IPS-15b (cell line): ENCODE results near the gene AAK1.
"Not testable (repeated sequence)": the region's sequence is repeated elsewhere in the genome, so short reads cannot be mapped to it uniquely, and the experiment has no call there.

ENCODE experiments used
- H3K27me3 ChIP-seq: one replicate; pipeline ENCODE4 v1.6.1; 2013; ENCODE audit warnings: low read length; ENCODE audit not compliant: control insufficient read depth, insufficient read depth
- H3K36me3 ChIP-seq: one replicate; pipeline ENCODE4 v1.6.1; 2013; ENCODE audit warnings: low read length; ENCODE audit not compliant: control insufficient read depth, insufficient read depth
- H3K4me1 ChIP-seq: one replicate; pipeline ENCODE4 v1.6.1; 2013; ENCODE audit warnings: mild to moderate bottlenecking, low read length; ENCODE audit not compliant: control insufficient read depth, insufficient read depth
- H3K4me3 ChIP-seq: one replicate; pipeline ENCODE4 v1.5.1; 2013; ENCODE audit warnings: low read depth, low read length
- H3K9ac ChIP-seq: one replicate; pipeline ENCODE4 v1.6.1; 2013; ENCODE audit warnings: low read depth, mild to moderate bottlenecking, low read length
- H3K9me3 ChIP-seq: one replicate; pipeline ENCODE4 v1.6.1; 2013; ENCODE audit warnings: mild to moderate bottlenecking, low read length; ENCODE audit not compliant: control insufficient read depth, insufficient read depth

Gene AAK1

DNA sequence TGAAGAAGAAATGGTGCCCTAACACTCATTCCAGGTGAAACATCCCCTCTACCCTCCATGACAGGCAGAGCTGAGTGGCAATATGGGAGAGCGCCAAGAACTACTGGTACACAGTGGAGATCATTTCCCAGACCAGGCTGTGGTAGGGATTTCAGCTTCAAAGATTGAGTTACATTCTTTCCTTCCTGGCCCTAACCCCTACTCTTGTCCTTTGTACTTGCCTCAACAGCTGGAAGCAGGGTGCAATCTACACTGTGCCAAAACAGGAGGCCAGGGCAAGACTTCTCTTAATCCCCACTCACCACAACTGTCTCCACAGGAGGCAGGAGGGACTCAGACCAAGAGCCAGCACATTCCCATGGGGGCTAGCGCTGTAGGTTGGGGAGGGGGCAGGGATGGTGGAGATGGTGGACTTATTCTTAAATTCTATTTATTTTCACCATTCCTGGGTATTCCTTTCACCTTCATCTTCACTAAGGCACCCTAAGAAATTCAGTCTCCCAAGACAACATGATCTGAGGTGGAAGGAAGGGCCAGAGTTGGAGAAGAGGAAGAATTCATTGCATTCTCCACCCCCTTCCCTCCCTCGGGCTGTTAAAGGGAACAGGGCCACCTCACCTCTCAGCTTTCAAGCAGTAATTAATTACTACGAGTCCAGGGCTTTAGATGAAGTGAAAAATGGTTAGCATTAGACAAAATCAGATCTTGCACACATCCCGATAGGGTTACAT, 65.9 kb downstream of the AAK1 start:
- Histone ChIP-seq H3K36me3 (no peaks in the 10 kb centered on the region), H3K4me3 (no peak overlapping the region), H3K27me3 (no peaks in the 10 kb centered on the region), H3K4me1 (peaks cover 14% of the 10 kb centered on the region), H3K9me3 (no peaks in the 10 kb centered on the region), H3K9ac (no peak overlapping the region)

DNA sequence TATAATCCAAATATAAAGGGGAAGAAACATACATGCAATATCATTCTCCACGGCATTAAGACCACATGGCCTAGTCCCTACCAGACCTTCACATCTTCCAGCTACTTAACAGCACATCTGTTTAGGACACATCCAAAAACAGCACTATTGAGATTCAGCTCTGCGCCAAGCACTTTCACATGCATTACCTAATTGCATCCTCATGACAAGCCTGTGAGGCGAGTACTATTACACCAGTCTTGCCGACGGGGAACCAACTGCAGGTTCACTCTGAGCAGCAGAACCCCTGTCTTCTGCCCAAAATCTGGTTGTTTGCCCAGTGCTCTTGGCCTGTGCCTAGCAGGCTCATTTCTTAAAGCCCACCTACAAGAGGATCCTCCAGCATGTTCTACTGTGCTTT, 66.7 kb downstream of the AAK1 start:
- Histone ChIP-seq H3K9ac (no peak overlapping the region), H3K36me3 (no peaks in the 10 kb centered on the region), H3K4me1 (peaks cover 14% of the 10 kb centered on the region), H3K27me3 (no peaks in the 10 kb centered on the region), H3K4me3 (no peak overlapping the region), H3K9me3 (no peaks in the 10 kb centered on the region)

DNA sequence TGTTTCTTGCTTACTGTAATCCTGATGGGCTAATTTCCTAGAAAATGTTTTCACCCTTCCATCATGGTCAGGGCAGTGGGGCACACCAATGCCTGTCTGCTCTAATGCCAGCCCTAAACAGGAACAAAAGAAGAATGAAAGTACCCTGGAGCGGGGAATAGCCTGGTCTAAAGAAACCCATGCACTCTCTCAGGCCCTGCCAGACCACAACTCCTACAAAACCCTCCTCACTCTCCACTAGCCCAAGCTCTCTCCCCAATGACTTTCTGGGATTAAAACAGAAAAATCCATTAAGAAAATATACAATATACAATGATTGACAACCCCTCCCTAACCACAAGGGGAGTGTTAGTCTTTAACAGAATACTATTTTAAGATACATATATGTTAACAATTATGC, 67.6 kb downstream of the AAK1 start:
- Histone ChIP-seq H3K27me3 (no peaks in the 10 kb centered on the region), H3K36me3 (no peaks in the 10 kb centered on the region), H3K4me1 (peaks cover 14% of the 10 kb centered on the region)

DNA sequence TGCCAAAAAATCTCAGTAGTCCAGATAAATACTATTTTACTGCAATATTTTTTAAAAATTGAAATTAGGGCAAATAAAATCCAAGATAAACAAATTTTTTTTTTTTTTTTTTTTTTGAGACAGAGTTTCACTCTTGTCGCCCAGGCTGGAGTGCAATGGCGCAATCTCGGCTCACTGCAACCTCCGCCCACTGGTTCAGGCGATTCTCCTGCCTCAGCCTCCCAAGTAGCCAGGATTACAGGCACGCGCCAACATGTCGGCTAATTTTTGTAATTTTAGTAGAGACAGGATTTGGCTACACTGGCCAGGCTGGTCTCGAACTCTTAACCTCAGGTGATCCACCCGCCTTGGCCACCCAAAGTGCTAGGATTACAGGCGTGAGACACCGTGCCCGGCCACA, 68.2 kb downstream of the AAK1 start:
- not testable (repeated sequence) for H3K27me3 ChIP-seq, H3K9me3 ChIP-seq, H3K9ac ChIP-seq, H3K36me3 ChIP-seq, H3K4me3 ChIP-seq
- peaks cover 14% of the 10 kb centered on the region for H3K4me1 ChIP-seq

More for the DNA sequence above, 67.6 kb downstream of the AAK1 start:
- H3K4me3 ChIP-seq: no peak overlapping the region
- no peaks in the 10 kb centered on the region for H3K9me3 ChIP-seq
- no peak overlapping the region for H3K9ac ChIP-seq

DNA sequence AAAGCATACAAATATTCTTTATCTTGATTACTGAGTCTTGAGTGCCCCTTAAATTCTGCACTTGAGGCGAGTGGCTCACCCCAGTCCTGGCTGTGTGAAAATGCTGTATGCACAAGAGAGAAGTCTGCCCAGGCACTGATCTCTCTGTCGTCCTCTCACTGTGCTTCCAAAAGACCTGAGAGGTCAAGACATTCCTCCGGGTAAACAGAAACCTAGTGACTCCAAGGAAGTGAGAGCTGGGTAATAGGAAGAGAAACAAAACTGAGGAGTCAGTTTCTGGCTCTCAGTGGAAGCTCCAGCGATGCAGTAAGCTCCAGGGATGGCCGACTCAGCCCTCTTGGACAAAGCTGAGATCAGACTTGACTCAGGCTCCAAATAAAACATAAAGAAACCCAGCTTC, 70.9 kb downstream of the AAK1 start:
- Histone ChIP-seq H3K27me3 (no peaks in the 10 kb centered on the region), H3K9ac (no peak overlapping the region), H3K4me3 (no peak overlapping the region), H3K9me3 (no peaks in the 10 kb centered on the region), H3K36me3 (no peaks in the 10 kb centered on the region), H3K4me1 (peaks cover 9% of the 10 kb centered on the region)

DNA sequence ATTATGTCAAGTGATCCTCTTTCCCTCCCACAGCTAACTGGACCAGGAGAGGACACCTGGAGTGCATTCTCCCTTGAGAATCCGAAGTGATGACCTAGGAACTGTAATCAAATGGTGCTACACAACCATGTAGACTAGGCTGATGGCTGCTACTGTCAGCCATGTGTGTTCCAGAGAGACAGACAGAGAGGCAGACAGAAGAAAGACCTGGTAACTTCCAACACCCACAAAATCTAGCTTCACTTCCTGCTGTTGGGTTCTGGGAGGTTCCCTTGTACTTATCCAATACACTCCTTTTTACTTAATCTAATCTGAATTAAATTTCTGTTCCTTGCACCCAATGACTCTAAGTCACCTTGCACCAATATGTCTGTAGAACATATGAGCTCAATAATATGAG, 72.3 kb downstream of the AAK1 start:
- H3K9ac ChIP-seq: no peak overlapping the region
- no peaks in the 10 kb centered on the region for H3K9me3 ChIP-seq
- no peaks in the 10 kb centered on the region for H3K27me3 ChIP-seq
- no peaks in the 10 kb centered on the region for H3K4me1 ChIP-seq
- no peaks in the 10 kb centered on the region for H3K36me3 ChIP-seq
- H3K4me3 ChIP-seq: no peak overlapping the region

DNA sequence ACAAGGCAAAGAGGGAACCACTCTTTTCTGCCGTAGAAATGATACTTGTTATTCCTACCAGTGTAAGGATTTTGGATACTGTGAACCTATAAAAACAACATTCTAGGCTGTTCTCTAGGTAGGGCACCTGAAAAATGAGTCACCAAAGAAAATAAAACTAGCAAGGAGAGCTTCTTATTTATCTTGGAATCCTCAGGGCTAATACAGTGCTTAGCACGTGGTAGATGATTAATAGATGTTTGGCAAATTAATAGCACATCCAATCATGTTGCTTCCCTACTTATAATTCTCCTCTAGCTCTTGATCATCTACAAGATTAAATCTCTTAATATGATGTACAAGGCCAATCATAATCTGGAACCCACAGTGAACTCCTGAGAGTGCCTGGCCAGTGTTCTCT, 73.1 kb downstream of the AAK1 start:
- Histone ChIP-seq H3K9me3 (no peaks in the 10 kb centered on the region), H3K9ac (no peak overlapping the region), H3K36me3 (no peaks in the 10 kb centered on the region), H3K4me3 (no peak overlapping the region), H3K27me3 (no peaks in the 10 kb centered on the region), H3K4me1 (no peaks in the 10 kb centered on the region)

DNA sequence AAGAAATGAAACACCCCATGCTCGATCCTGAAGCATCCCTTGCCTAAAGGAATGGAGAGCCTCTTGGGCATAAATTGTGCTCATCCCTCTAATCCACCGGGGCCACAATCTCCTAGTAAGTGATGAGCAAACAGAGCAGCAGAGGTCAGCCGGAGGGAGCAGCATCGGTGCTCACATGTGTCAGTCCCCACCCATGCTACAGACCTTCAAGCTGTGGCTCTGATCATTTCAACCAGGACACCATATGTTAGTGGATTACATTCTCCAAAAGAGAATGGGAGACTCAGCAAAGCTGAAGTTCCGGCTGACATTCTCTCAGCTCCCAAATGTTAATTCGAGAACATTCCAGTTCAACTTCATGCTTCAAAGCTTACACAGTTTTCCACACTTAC, 75.6 kb downstream of the AAK1 start:
- Histone ChIP-seq H3K9me3 (no peaks in the 10 kb centered on the region), H3K27me3 (no peaks in the 10 kb centered on the region), H3K9ac (no peak overlapping the region), H3K4me3 (no peak overlapping the region), H3K36me3 (no peaks in the 10 kb centered on the region), H3K4me1 (peaks cover 4% of the 10 kb centered on the region)

DNA sequence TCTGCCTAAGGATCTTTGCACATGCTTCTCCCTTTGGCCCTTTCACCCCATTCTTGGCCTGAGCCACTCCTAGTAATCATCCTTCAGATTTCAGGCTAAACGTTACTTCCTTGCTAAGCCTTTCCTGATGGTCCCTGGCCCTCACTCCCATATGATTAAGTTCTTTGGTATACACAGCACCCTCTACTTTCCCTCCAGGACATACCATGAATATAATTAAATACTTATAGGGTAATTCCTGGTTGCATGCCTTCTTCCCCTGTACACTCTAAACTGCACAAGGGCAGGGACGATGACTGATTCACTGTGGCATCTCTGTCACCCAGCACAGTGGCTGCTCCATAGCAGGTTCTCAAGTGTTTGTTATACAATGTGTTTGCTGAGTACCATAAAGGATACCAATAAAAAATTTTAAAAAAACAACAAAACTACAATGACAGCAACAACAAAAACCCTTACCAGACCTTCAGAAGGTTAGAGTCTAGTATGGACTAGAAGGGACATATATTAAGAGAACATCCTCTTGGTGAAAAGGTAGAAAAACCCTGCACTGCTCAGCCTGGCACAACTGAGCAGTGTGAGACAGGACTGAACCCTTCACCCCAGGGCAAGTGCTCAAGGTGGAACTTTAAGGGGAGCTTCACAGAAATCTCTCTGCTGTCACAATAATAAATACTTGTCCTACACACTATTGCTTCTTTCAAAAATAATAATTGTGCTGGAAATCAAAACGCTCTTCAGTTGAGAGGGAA, 76.2 kb downstream of the AAK1 start:
- Histone ChIP-seq H3K36me3 (no peaks in the 10 kb centered on the region), H3K27me3 (no peaks in the 10 kb centered on the region), H3K4me1 (peaks cover 4% of the 10 kb centered on the region), H3K9me3 (no peaks in the 10 kb centered on the region), H3K4me3 (no peak overlapping the region), H3K9ac (no peak overlapping the region)

DNA sequence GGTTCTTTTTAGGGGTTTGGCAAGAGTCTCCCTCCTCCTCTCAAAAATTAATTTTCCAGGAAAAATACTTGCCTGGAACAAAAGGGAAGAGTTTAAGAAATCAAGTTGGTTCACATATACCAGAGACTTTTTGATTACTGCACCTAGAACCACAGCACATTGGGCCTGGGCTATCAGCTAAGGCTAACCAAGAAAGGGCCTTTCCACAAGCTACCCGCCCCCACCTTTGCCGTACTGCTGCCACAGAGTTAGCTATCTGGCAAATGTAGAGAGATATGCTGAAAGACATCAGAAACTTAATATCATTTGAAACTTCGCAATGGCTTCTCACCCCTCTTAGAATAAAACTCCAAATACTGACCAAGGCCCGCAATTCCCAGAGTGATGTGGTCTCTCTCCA, 76.9 kb downstream of the AAK1 start:
- Histone ChIP-seq H3K36me3 (no peaks in the 10 kb centered on the region), H3K9ac (no peak overlapping the region), H3K4me1 (peaks cover 4% of the 10 kb centered on the region)

DNA sequence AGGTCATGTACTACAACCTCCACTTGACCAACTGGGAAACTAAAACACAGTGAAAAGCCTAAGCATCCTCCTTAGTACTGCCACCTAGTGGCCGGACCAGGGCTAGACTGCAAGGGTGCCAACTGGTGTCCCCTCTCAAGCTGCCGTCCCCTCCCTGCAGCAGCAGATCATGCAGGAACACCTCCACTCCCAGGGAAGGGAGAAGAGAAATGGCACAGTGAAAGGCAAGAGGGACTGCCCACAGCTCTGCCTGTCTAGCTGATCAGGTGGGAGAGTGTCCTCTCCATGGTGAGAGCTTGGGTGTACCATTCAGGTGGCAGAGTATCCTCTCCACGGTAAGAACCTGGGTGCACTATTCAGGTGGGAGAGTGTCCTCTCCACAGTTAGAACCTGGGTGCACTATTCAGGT, 78.1 kb downstream of the AAK1 start:
- no peak overlapping the region for H3K4me3 ChIP-seq
- peaks cover 4% of the 10 kb centered on the region for H3K4me1 ChIP-seq
- H3K27me3 ChIP-seq: no peaks in the 10 kb centered on the region
- no peak overlapping the region for H3K9ac ChIP-seq
- H3K9me3 ChIP-seq: no peaks in the 10 kb centered on the region
- H3K36me3 ChIP-seq: no peaks in the 10 kb centered on the region

More for the DNA sequence above, 76.9 kb downstream of the AAK1 start:
- Histone ChIP-seq H3K9me3 (no peaks in the 10 kb centered on the region), H3K4me3 (no peak overlapping the region), H3K27me3 (no peaks in the 10 kb centered on the region)

DNA sequence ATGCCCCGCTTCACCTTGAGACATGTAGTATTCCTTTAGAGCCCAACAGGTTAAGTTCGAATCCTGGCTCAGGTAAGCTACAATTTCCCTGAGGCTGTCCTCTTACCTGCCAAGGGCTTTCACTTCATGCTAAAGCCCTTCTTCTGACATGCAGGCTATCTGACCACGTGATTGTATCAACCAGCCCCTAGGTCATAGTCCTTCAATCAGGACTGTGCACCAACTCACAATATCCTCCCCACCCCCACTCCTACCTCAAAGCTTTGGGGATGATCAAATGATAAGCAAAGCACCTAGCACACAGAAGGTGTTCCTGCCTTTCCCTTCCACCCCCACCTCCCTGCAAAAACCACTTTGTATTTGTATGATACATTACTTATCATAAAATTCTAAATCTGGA, 78.9 kb downstream of the AAK1 start:
- Histone ChIP-seq H3K36me3 (no peaks in the 10 kb centered on the region), H3K4me1 (peaks cover 8% of the 10 kb centered on the region), H3K27me3 (no peaks in the 10 kb centered on the region), H3K4me3 (no peak overlapping the region), H3K9ac (no peak overlapping the region), H3K9me3 (no peaks in the 10 kb centered on the region)
